ENCODE measurements around the gene OGG1. TPM values are rescaled to one million over a fixed set of nuclear protein-coding genes. Genes with fewer than 3 reads are reported as not detected.

OGG1 gene
- total RNA-seq, 1 experiment from 2014 or later: 21.8 TPM

DNA sequence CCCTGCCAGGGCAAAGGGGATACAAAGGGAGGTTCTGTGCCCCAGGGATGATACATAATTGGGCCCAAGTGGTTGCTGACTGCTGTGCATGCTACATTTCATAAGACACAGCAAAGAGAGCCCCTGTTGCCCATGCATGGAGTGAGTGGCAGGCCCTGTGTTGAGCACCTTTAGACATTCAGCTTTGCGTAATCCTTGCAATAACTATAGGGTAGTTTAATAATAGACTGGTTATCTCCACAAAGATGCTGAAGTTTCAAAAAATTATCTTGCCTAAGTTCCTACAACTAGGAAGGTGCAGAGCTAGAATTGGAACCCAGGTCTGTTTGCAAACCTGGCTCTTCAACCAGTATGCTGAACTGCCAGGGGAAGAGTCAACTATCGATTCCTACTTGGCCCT lies 1.7 kb upstream of the OGG1 start:
- Mint-ChIP-seq H3K36me3 (ENCODE audit: insufficient read depth, unreplicated experiment) (peaks cover 35% of the 10 kb centered on the region), H3K9me3 (ENCODE audit: low read depth, unreplicated experiment) (no peaks in the 10 kb centered on the region), H3K4me1 (ENCODE audit: low read depth, unreplicated experiment) (peaks cover 7% of the 10 kb centered on the region), H3K27me3 (ENCODE audit: unreplicated experiment) (no peaks in the 10 kb centered on the region), H3K4me3 (ENCODE audit: low read depth, unreplicated experiment) (no peak overlapping the region), H3K27ac (ENCODE audit: unreplicated experiment) (no peak overlapping the region)
- CTCF ChIA-PET: no interaction called here
- no TSS peak for BruUV-seq (replicated peaks)
- TF ChIP-seq, protein P1, sequence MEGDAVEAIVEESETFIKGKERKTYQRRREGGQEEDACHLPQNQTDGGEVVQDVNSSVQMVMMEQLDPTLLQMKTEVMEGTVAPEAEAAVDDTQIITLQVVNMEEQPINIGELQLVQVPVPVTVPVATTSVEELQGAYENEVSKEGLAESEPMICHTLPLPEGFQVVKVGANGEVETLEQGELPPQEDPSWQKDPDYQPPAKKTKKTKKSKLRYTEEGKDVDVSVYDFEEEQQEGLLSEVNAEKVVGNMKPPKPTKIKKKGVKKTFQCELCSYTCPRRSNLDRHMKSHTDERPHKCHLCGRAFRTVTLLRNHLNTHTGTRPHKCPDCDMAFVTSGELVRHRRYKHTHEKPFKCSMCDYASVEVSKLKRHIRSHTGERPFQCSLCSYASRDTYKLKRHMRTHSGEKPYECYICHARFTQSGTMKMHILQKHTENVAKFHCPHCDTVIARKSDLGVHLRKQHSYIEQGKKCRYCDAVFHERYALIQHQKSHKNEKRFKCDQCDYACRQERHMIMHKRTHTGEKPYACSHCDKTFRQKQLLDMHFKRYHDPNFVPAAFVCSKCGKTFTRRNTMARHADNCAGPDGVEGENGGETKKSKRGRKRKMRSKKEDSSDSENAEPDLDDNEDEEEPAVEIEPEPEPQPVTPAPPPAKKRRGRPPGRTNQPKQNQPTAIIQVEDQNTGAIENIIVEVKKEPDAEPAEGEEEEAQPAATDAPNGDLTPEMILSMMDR (IDR thresholded peaks at IDR 0.05; ENCODE audit: unreplicated experiment): no peak
- intact Hi-C loops (cut with micrococcal nuclease; ENCODE audit: unreplicated experiment): no loop called here
- no peak for DNase-seq

DNA sequence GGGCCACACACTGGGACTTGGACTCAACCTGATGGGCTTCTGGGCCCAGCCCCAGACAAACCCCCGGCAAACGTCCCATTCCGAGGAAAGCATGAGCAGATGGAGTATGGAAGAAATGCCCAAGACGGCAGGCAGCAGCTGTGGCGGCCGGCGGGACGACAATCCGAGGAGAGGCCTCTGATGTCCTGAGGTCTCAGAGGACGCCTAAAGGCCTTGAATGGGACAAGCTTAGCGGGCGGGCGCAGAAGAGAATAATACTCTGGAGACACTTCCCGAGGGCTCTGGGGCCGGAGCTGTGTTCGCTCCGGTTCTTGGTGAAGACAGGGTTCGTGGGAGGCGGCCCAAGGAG lies 482 bp upstream of the OGG1 start:
- peaks cover 32% of the 10 kb centered on the region for H3K36me3 Mint-ChIP-seq (ENCODE audit: insufficient read depth, unreplicated experiment)
- no peak for DNase-seq

DNA sequence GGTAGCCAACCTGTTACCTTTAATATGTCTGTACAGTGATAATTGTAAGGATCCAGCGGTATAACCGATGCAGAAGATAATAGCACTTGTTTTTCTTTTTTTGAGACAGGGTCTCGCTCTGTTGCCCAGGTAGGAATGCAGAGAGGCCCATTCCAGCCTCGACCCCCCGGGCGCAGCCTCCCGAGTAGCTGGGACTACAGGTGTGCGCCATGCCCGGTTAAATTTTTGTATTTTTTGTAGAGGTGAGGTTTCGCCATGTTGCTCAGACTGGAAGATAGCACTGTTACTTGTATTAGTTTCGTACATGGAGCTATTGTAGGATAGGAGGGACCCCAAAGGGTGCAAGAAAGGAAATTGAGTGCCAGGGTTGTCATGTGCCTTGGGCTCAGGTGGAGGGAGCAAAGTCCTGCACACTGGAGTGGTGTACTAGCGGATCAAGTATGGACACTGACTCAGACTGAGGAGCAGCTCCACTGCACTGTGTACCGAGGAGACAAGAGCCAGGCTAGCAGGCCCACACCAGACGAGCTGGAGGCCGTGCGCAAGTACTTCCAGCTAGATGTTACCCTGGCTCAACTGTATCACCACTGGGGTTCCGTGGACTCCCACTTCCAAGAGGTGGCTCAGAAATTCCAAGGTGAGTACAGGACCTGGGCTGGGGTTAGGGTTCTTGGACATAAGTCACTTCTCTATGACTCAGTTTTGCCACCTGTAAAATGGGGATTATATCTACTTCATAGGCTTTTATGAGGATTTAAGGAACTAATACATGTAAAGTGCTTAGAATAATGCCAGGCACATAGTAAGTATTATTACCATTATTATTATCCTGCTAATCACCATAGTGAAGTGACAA lies 1.0 kb downstream of the OGG1 start:
- peak; percentile 17 for DNase-seq
- CTCF ChIA-PET: no interaction called here
- H3K36me3 Mint-ChIP-seq (ENCODE audit: insufficient read depth, unreplicated experiment): peaks cover 30% of the 10 kb centered on the region
- no peaks in the 10 kb centered on the region for H3K9me3 Mint-ChIP-seq (ENCODE audit: low read depth, unreplicated experiment)
- peaks cover 7% of the 10 kb centered on the region for H3K4me1 Mint-ChIP-seq (ENCODE audit: low read depth, unreplicated experiment)
- TF ChIP-seq, protein P1 (IDR thresholded peaks at IDR 0.05; ENCODE audit: unreplicated experiment): no peak
- intact Hi-C loops (cut with micrococcal nuclease; ENCODE audit: unreplicated experiment): no loop called here
- BruUV-seq (replicated peaks): TSS peak; percentile 61
- no peak overlapping the region for H3K27ac Mint-ChIP-seq (ENCODE audit: unreplicated experiment)
- no peaks in the 10 kb centered on the region for H3K27me3 Mint-ChIP-seq (ENCODE audit: unreplicated experiment)
- peak overlapping the region; percentile 88 for H3K4me3 Mint-ChIP-seq (ENCODE audit: low read depth, unreplicated experiment)

More for the DNA sequence above, 482 bp upstream of the OGG1 start:
- intact Hi-C loops (cut with micrococcal nuclease; ENCODE audit: unreplicated experiment): no loop called here
- CTCF ChIA-PET: interaction anchor here (0.6 to 1.4 kb wide), 5 partner anchors 19 to 369 kb away, joined by 3 to 5 read pairs (median 3); no protein-coding TSS in a partner anchor
- BruUV-seq (replicated peaks): no TSS peak
- peak overlapping the region; percentile 88 for H3K4me3 Mint-ChIP-seq (ENCODE audit: low read depth, unreplicated experiment)
- H3K27ac Mint-ChIP-seq (ENCODE audit: unreplicated experiment): peak overlapping the region; percentile 76
- no peaks in the 10 kb centered on the region for H3K27me3 Mint-ChIP-seq (ENCODE audit: unreplicated experiment)
- TF ChIP-seq, protein P1 (IDR thresholded peaks at IDR 0.05; ENCODE audit: unreplicated experiment): no peak
- H3K4me1 Mint-ChIP-seq (ENCODE audit: low read depth, unreplicated experiment): peaks cover 7% of the 10 kb centered on the region
- no peaks in the 10 kb centered on the region for H3K9me3 Mint-ChIP-seq (ENCODE audit: low read depth, unreplicated experiment)

DNA sequence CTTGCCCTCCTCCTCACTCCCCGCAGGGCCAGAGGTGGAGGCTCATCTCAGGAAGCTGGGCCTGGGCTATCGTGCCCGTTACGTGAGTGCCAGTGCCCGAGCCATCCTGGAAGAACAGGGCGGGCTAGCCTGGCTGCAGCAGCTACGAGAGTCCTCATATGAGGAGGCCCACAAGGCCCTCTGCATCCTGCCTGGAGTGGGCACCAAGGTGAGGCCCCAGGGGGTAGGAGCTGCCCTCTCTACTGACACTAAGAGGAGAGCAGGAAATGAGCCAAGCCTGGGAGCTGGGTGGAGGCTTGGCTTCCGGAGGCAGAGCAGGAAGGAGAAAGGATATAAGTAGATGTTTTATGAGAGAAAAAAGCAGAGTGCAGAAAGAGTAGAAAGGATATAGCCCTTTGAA lies 4.9 kb downstream of the OGG1 start:
- Mint-ChIP-seq H3K4me3 (ENCODE audit: low read depth, unreplicated experiment) (no peak overlapping the region), H3K27me3 (ENCODE audit: unreplicated experiment) (no peaks in the 10 kb centered on the region), H3K4me1 (ENCODE audit: low read depth, unreplicated experiment) (peaks cover 7% of the 10 kb centered on the region), H3K36me3 (ENCODE audit: insufficient read depth, unreplicated experiment) (peaks cover 27% of the 10 kb centered on the region), H3K9me3 (ENCODE audit: low read depth, unreplicated experiment) (no peaks in the 10 kb centered on the region), H3K27ac (ENCODE audit: unreplicated experiment) (no peak overlapping the region)
- no TSS peak for BruUV-seq (replicated peaks)
- TF ChIP-seq, protein P1 (IDR thresholded peaks at IDR 0.05; ENCODE audit: unreplicated experiment): no peak
- CTCF ChIA-PET: no interaction called here
- no peak for DNase-seq
- intact Hi-C loops (cut with micrococcal nuclease; ENCODE audit: unreplicated experiment): no loop called here
